HUES6 (cell line): Measurements from ENCODE around the gene RFX7.
"Not testable (repeated sequence)": the region's sequence is repeated elsewhere in the genome, so short reads cannot be mapped to it uniquely, and the experiment has no call there.

Source experiments
- H3K27ac ChIP-seq: 2 replicates; pipeline ENCODE4 v1.7.0; 2013; ENCODE audit warnings: low read depth, mild to moderate bottlenecking, low read length, inconsistent platforms
- H3K27me3 ChIP-seq: 2 replicates; pipeline ENCODE4 v1.6.1; 2013; ENCODE audit warnings: low read length; ENCODE audit not compliant: control insufficient read depth, insufficient read depth
- H3K36me3 ChIP-seq: 2 replicates; pipeline ENCODE4 v1.6.1; 2013; ENCODE audit warnings: low read length; ENCODE audit not compliant: control insufficient read depth, insufficient read depth
- H3K4me1 ChIP-seq: 2 replicates; pipeline ENCODE4 v1.6.1; 2013; ENCODE audit warnings: low read length; ENCODE audit not compliant: control insufficient read depth, insufficient read depth
- H3K4me3 ChIP-seq: 2 replicates; pipeline ENCODE4 v1.5.1; 2013; ENCODE audit warnings: low read depth, low read length
- H3K9ac ChIP-seq: one replicate; pipeline ENCODE4 v1.6.1; 2013; ENCODE audit warnings: mild to moderate bottlenecking, low read length
- H3K9me3 ChIP-seq: 2 replicates; pipeline ENCODE4 v1.6.1; 2013; ENCODE audit warnings: low read depth, low read length; ENCODE audit not compliant: control insufficient read depth, insufficient read depth

The RFX7 gene

GRCh38 chr15:56207092-56207491 lies 36.6 kb downstream of the RFX7 start:
- no peak overlapping the region for H3K27ac ChIP-seq

GRCh38 chr15:56205061-56205876 lies 38.4 kb downstream of the RFX7 start:
- Histone ChIP-seq H3K9me3 (no peaks in the 10 kb centered on the region), H3K4me3 (no peak overlapping the region)

More at GRCh38 chr15:56207092-56207491, 36.6 kb downstream of the RFX7 start:
- Histone ChIP-seq H3K4me1 (peaks cover 20% of the 10 kb centered on the region), H3K36me3 (peaks cover 5% of the 10 kb centered on the region; the same call in 1 of the 2 replicates), H3K9ac (no peak overlapping the region), H3K9me3 (peaks cover 6% of the 10 kb centered on the region; the same call in 1 of the 2 replicates), H3K4me3 (no peak overlapping the region), H3K27me3 (no peaks in the 10 kb centered on the region)

GRCh38 chr15:56203312-56203922 lies 40.3 kb downstream of the RFX7 start:
- H3K27ac ChIP-seq, H3K36me3 ChIP-seq, H3K9me3 ChIP-seq, H3K4me3 ChIP-seq, H3K27me3 ChIP-seq, H3K9ac ChIP-seq: not testable (repeated sequence)
- peaks cover 20% of the 10 kb centered on the region for H3K4me1 ChIP-seq

More at GRCh38 chr15:56205061-56205876, 38.4 kb downstream of the RFX7 start:
- peaks cover 4% of the 10 kb centered on the region; the same call in 1 of the 2 replicates for H3K36me3 ChIP-seq
- no peaks in the 10 kb centered on the region for H3K27me3 ChIP-seq
- peak overlapping the region; percentile 79 for H3K27ac ChIP-seq
- no peak overlapping the region for H3K9ac ChIP-seq
- H3K4me1 ChIP-seq: peaks cover 20% of the 10 kb centered on the region

- H3K27me3 ChIP-seq: no peaks in the 10 kb centered on the region
- no peak overlapping the region for H3K4me3 ChIP-seq
- peaks cover 4% of the 10 kb centered on the region; the same call in 1 of the 2 replicates for H3K36me3 ChIP-seq
- peaks cover 16% of the 10 kb centered on the region for H3K4me1 ChIP-seq
- no peak overlapping the region for H3K9ac ChIP-seq
- no peaks in the 10 kb centered on the region for H3K9me3 ChIP-seq
- no peak overlapping the region for H3K27ac ChIP-seq
These were observed 41.0 kb downstream of the RFX7 start for GRCh38 chr15:56202701-56203100.

- Histone ChIP-seq H3K9me3 (no peaks in the 10 kb centered on the region), H3K36me3 (peaks cover 4% of the 10 kb centered on the region; the same call in 1 of the 2 replicates), H3K4me1 (no peaks in the 10 kb centered on the region; the same call in 1 of the 2 replicates), H3K27me3 (no peaks in the 10 kb centered on the region), H3K27ac (no peak overlapping the region), H3K9ac (no peak overlapping the region), H3K4me3 (no peak overlapping the region)
These were observed 44.6 kb downstream of the RFX7 start for GRCh38 chr15:56199038-56199437.

- Histone ChIP-seq H3K36me3 (no peaks in the 10 kb centered on the region), H3K9me3 (no peaks in the 10 kb centered on the region), H3K9ac (no peak overlapping the region), H3K27me3 (no peaks in the 10 kb centered on the region), H3K4me1 (no peaks in the 10 kb centered on the region; the same call in 1 of the 2 replicates), H3K27ac (no peak overlapping the region), H3K4me3 (no peak overlapping the region)
These were observed 49.6 kb downstream of the RFX7 start for GRCh38 chr15:56194035-56194434.

GRCh38 chr15:56192659-56193442 lies 50.8 kb downstream of the RFX7 start:
- H3K27me3 ChIP-seq: no peaks in the 10 kb centered on the region
- H3K4me3 ChIP-seq: no peak overlapping the region
- no peak overlapping the region for H3K9ac ChIP-seq
- no peak overlapping the region for H3K27ac ChIP-seq
- no peaks in the 10 kb centered on the region for H3K9me3 ChIP-seq
- H3K4me1 ChIP-seq: no peaks in the 10 kb centered on the region
- no peaks in the 10 kb centered on the region for H3K36me3 ChIP-seq

- H3K9ac ChIP-seq: no peak overlapping the region
- peaks cover 7% of the 10 kb centered on the region; the same call in 1 of the 2 replicates for H3K9me3 ChIP-seq
- no peaks in the 10 kb centered on the region for H3K4me1 ChIP-seq
- no peaks in the 10 kb centered on the region for H3K27me3 ChIP-seq
- H3K27ac ChIP-seq: no peak overlapping the region
- no peak overlapping the region for H3K4me3 ChIP-seq
- H3K36me3 ChIP-seq: no peaks in the 10 kb centered on the region
These were observed 56.0 kb downstream of the RFX7 start for GRCh38 chr15:56187665-56188064.

GRCh38 chr15:56185980-56186379 lies 57.7 kb downstream of the RFX7 start:
- H3K4me1 ChIP-seq: no peaks in the 10 kb centered on the region
- H3K9me3 ChIP-seq: peaks cover 11% of the 10 kb centered on the region; the same call in 1 of the 2 replicates
- no peaks in the 10 kb centered on the region for H3K36me3 ChIP-seq
- no peak overlapping the region for H3K27ac ChIP-seq
- no peak overlapping the region for H3K9ac ChIP-seq
- H3K4me3 ChIP-seq: no peak overlapping the region
- H3K27me3 ChIP-seq: no peaks in the 10 kb centered on the region

- Histone ChIP-seq H3K27me3 (no peaks in the 10 kb centered on the region), H3K36me3 (no peaks in the 10 kb centered on the region), H3K4me1 (no peaks in the 10 kb centered on the region), H3K4me3 (no peak overlapping the region), H3K9me3 (peaks cover 11% of the 10 kb centered on the region; the same call in 1 of the 2 replicates), H3K9ac (no peak overlapping the region), H3K27ac (no peak overlapping the region)
These were observed 59.2 kb downstream of the RFX7 start for GRCh38 chr15:56184516-56184915.
